ENCODE results near the gene FURIN. TPM values are rescaled to one million over a fixed set of nuclear protein-coding genes. Genes with fewer than 3 reads are reported as not detected.
"Not testable (repeated sequence)": the region's sequence is repeated elsewhere in the genome, so short reads cannot be mapped to it uniquely, and the experiment has no call there.

Gene FURIN
- total RNA-seq, 1 experiment from 2014 or later = 29.7 TPM

- in situ Hi-C loops (cut with HindIII; ENCODE audit: low pct_unique_long_range_greater_than_20kb, low sequenced_read_pairs) = no loop called here
Measured at GRCh38 chr15:90918034-90918788, 49.8 kb downstream of the FURIN start.

GRCh38 chr15:90918835-90919234, 50.4 kb downstream of the FURIN start:
- in situ Hi-C loops (cut with HindIII; ENCODE audit: low pct_unique_long_range_greater_than_20kb, low sequenced_read_pairs) = no loop called here
- no peak for DNase-seq (ENCODE audit: low read depth)

More at GRCh38 chr15:90918034-90918788, 49.8 kb downstream of the FURIN start:
- DNase-seq (ENCODE audit: low read depth) = no peak

- no peak for DNase-seq (ENCODE audit: low read depth)
- in situ Hi-C loops (cut with HindIII; ENCODE audit: low pct_unique_long_range_greater_than_20kb, low sequenced_read_pairs) = no loop called here
Measured at GRCh38 chr15:90921887-90922286, 53.5 kb downstream of the FURIN start.

- in situ Hi-C loops (cut with HindIII; ENCODE audit: low pct_unique_long_range_greater_than_20kb, low sequenced_read_pairs) = not testable (repeated sequence)
Measured at GRCh38 chr15:90922712-90923322, 54.4 kb downstream of the FURIN start.

GRCh38 chr15:90924375-90924774, 56.0 kb downstream of the FURIN start:
- in situ Hi-C loops (cut with HindIII; ENCODE audit: low pct_unique_long_range_greater_than_20kb, low sequenced_read_pairs) = no loop called here

More at GRCh38 chr15:90922712-90923322, 54.4 kb downstream of the FURIN start:
- not testable (repeated sequence) for DNase-seq (ENCODE audit: low read depth)

GRCh38 chr15:90926766-90927165, 58.4 kb downstream of the FURIN start:
- in situ Hi-C loops (cut with HindIII; ENCODE audit: low pct_unique_long_range_greater_than_20kb, low sequenced_read_pairs); DNase-seq (ENCODE audit: low read depth): not testable (repeated sequence)

More at GRCh38 chr15:90924375-90924774, 56.0 kb downstream of the FURIN start:
- no peak for DNase-seq (ENCODE audit: low read depth)

- in situ Hi-C loops (cut with HindIII; ENCODE audit: low pct_unique_long_range_greater_than_20kb, low sequenced_read_pairs); DNase-seq (ENCODE audit: low read depth): not testable (repeated sequence)
Measured at GRCh38 chr15:90928106-90928505, 59.7 kb downstream of the FURIN start.

GRCh38 chr15:90929246-90930019, 61.0 kb downstream of the FURIN start:
- no peak for DNase-seq (ENCODE audit: low read depth)
- in situ Hi-C loops (cut with HindIII; ENCODE audit: low pct_unique_long_range_greater_than_20kb, low sequenced_read_pairs) = no loop called here

GRCh38 chr15:90930861-90931574, 62.6 kb downstream of the FURIN start:
- no peak for DNase-seq (ENCODE audit: low read depth)
- in situ Hi-C loops (cut with HindIII; ENCODE audit: low pct_unique_long_range_greater_than_20kb, low sequenced_read_pairs) = no loop called here

GRCh38 chr15:90931575-90931827, 63.1 kb downstream of the FURIN start:
- DNase-seq (ENCODE audit: low read depth) = no peak
- in situ Hi-C loops (cut with HindIII; ENCODE audit: low pct_unique_long_range_greater_than_20kb, low sequenced_read_pairs) = no loop called here

- in situ Hi-C loops (cut with HindIII; ENCODE audit: low pct_unique_long_range_greater_than_20kb, low sequenced_read_pairs) = no loop called here
- DNase-seq (ENCODE audit: low read depth) = peak; percentile 83
Measured at GRCh38 chr15:90931828-90932659, 63.7 kb downstream of the FURIN start, which contains the start of gene HDDC3. Gene HDDC3 (minus strand): TSS chr15:90932549. CDS start chr15:90932540, 9 bp downstream.

GRCh38 chr15:90932660-90932991, 64.2 kb downstream of the FURIN start:
- DNase-seq (ENCODE audit: low read depth) = no peak
- in situ Hi-C loops (cut with HindIII; ENCODE audit: low pct_unique_long_range_greater_than_20kb, low sequenced_read_pairs) = no loop called here

Other genes with a start within 250 kb of the FURIN start
- gene BLM, start 151.2 kb upstream of the FURIN start, total RNA-seq (2014; rRNA removed; shearing (Covaris generic); ENCODE audit: low replicate concordance) = 12.5 and 14.1 TPM in 2 replicates
- gene FES, start 15.9 kb downstream of the FURIN start, total RNA-seq (2014; rRNA removed; shearing (Covaris generic); ENCODE audit: low replicate concordance) = not detected in 2 replicates
- gene MAN2A2, start 34.7 kb downstream of the FURIN start, total RNA-seq (2014; rRNA removed; shearing (Covaris generic); ENCODE audit: low replicate concordance) = 17.7 and 28.0 TPM in 2 replicates
- gene HDDC3, start 64.0 kb downstream of the FURIN start, total RNA-seq (2014; rRNA removed; shearing (Covaris generic); ENCODE audit: low replicate concordance) = 23.9 and 38.5 TPM in 2 replicates
- 99.4 and 149 TPM in 2 replicates for gene UNC45A, start 66.7 kb downstream of the FURIN start, total RNA-seq (2014; rRNA removed; shearing (Covaris generic); ENCODE audit: low replicate concordance)
- gene RCCD1, start 86.3 kb downstream of the FURIN start, total RNA-seq (2014; rRNA removed; shearing (Covaris generic); ENCODE audit: low replicate concordance) = 45.0 and 70.4 TPM in 2 replicates
- 164 and 189 TPM in 2 replicates for gene PRC1, start 125.9 kb downstream of the FURIN start, total RNA-seq (2014; rRNA removed; shearing (Covaris generic); ENCODE audit: low replicate concordance)
- gene VPS33B, start 154.0 kb downstream of the FURIN start, total RNA-seq (2014; rRNA removed; shearing (Covaris generic); ENCODE audit: low replicate concordance) = 22.4 and 44.7 TPM in 2 replicates
- not detected in 2 replicates for gene SV2B, start 231.7 kb downstream of the FURIN start, total RNA-seq (2014; rRNA removed; shearing (Covaris generic); ENCODE audit: low replicate concordance)